B cell (primary cell): ENCODE results near the gene HEG1. TPM values are rescaled to one million over a fixed set of nuclear protein-coding genes. Genes with fewer than 3 reads are reported as not detected.

Experiments
- ATAC-seq: fragments of 200-7000 bp; cut with Tn5 transposase; one replicate; pipeline ENCODE4 v1.10.0; 2021; ENCODE audit warnings: low read depth, mild to moderate bottlenecking, moderate number of reproducible peaks, moderate library complexity
- CTCF ChIA-PET: fragments of 350-600 bp; sonication (Branson Sonifier 250); formaldehyde crosslinking; loops from one replicate; lab custom pipeline; 2021; ENCODE audit warnings: antibody characterized with exemption, inconsistent platforms; lab: Charles Lee
- POLR2A ChIA-PET: fragments of 350-600 bp; sonication (Branson Sonifier 250); formaldehyde crosslinking; loops from one replicate; lab custom pipeline; 2021; ENCODE audit warnings: antibody characterized with exemption; lab: Charles Lee
- DNase-seq: peaks from one replicate; pipeline ENCODE4 v3.0.0; 2013
- H2AFZ ChIP-seq: 2 replicates; pipeline ENCODE4 v1.6.1; 2012; ENCODE audit warnings: mild to moderate bottlenecking, low read depth, low read length; ENCODE audit not compliant: insufficient read depth, poor library complexity, severe bottlenecking
- H3K27ac ChIP-seq, 2 donors: 1 replicate in 1 of 2; 2 replicates in 1 of 2; pipeline ENCODE4 v1.5.1; 2012 to 2013; ENCODE audit warnings: low read length in 2 of 2, mild to moderate bottlenecking in 2 of 2, moderate library complexity in 1 of 2
- H3K27me3 ChIP-seq, 4 experiments: fragments of 200-600 bp in 1 of 4; sonication (generic) in 1 of 4; replicated peaks in 1 of 4; 1 replicate in 2 of 4; 2 replicates in 2 of 4; pipeline versions ENCODE4 v1.6.1 to v1.7.0; 2013 to 2016; ENCODE audit warnings: low read length in 3 of 4, mild to moderate bottlenecking in 2 of 4, mixed read lengths in 1 of 4, moderate library complexity in 1 of 4; ENCODE audit not compliant: insufficient read depth in 4 of 4, control insufficient read depth in 3 of 4; ENCODE audit errors: control extremely low read depth in 1 of 4
- H3K36me3 ChIP-seq, 2 experiments: replicated peaks in 1 of 2; 1 replicate in 1 of 2; 2 replicates in 1 of 2; pipeline versions ENCODE4 v1.6.1 to v1.7.1; 2013; ENCODE audit warnings: low read length in 1 of 2; ENCODE audit not compliant: insufficient read depth in 2 of 2, control insufficient read depth in 1 of 2; ENCODE audit errors: control extremely low read depth in 1 of 2, extremely low read depth in 1 of 2
- H3K4me1 ChIP-seq, 2 donors: fragments of 200-600 bp in 1 of 2; sonication (generic) in 1 of 2; 1 replicate in 1 of 2; 2 replicates in 1 of 2; pipeline versions ENCODE4 v1.5.1 to v1.6.1; 2013 to 2017; ENCODE audit warnings: low read length in 2 of 2; ENCODE audit not compliant: control insufficient read depth in 2 of 2, insufficient read depth in 2 of 2
- H3K4me2 ChIP-seq: replicated peaks from 2 replicates; pipeline ENCODE3; 2012; ENCODE audit warnings: mild to moderate bottlenecking, low read depth, low read length; ENCODE audit not compliant: poor library complexity, severe bottlenecking
- H3K4me3 ChIP-seq, 5 experiments: fragments of 200-600 bp in 1 of 5; sonication (generic) in 1 of 5; 1 replicate in 3 of 5; 2 replicates in 2 of 5; pipeline versions ENCODE4 v1.5.1 to v1.7.0; 2011 to 2016; ENCODE audit warnings: low read length in 4 of 5, mild to moderate bottlenecking in 4 of 5, low read depth in 2 of 5, control low read depth in 1 of 5, moderate library complexity in 1 of 5; ENCODE audit not compliant: insufficient read depth in 1 of 5; ENCODE audit errors: control extremely low read depth in 1 of 5, extremely low read depth in 1 of 5
- H3K79me2 ChIP-seq: fragments of 200-600 bp; sonication (generic); one replicate; pipeline ENCODE4 v1.6.0; 2016; ENCODE audit warnings: low read length; ENCODE audit not compliant: control insufficient read depth, insufficient read depth
- H3K9ac ChIP-seq: fragments of 200-600 bp; sonication (generic); 2 replicates; pipeline ENCODE4 v1.6.1; 2017; ENCODE audit warnings: mild to moderate bottlenecking, low read length, moderate library complexity
- H3K9me3 ChIP-seq, 3 donors: one replicate each; pipeline versions ENCODE4 v1.6.1 to v1.7.1; 2013; ENCODE audit warnings: low read length in 2 of 3; ENCODE audit not compliant: control insufficient read depth in 2 of 3, insufficient read depth in 1 of 3; ENCODE audit errors: control extremely low read depth in 1 of 3
- H4K20me1 ChIP-seq: 2 replicates; pipeline ENCODE4 v1.6.0; 2012; ENCODE audit warnings: mild to moderate bottlenecking, low read length; ENCODE audit not compliant: insufficient read depth, control insufficient read depth, poor library complexity, severe bottlenecking
- H3K27ac Mint-ChIP-seq: one replicate; pipeline ENCODE4 v1.8.0; 2021; ENCODE audit warnings: mixed read lengths
- H3K27me3 Mint-ChIP-seq: one replicate; pipeline ENCODE4 v1.8.0; 2021; ENCODE audit warnings: mixed read lengths
- H3K4me1 Mint-ChIP-seq: one replicate; pipeline ENCODE4 v1.8.0; 2021; ENCODE audit warnings: mixed read lengths
- H3K4me3 Mint-ChIP-seq: one replicate; pipeline ENCODE4 v1.8.0; 2021; ENCODE audit warnings: mixed read lengths
- H3K9me3 Mint-ChIP-seq: one replicate; pipeline ENCODE4 v1.8.0; 2022; ENCODE audit warnings: mixed read lengths; ENCODE audit not compliant: insufficient read depth
- EZH2 ChIP-seq: IDR thresholded peaks from 2 replicates; pipeline ENCODE4 v1.6.1; 2012; ENCODE audit warnings: borderline replicate concordance, low read depth, mild to moderate bottlenecking, moderate library complexity, low read length; ENCODE audit not compliant: insufficient read depth, poor library complexity, severe bottlenecking
- WGBS: methylation state at CpG from one replicate; pipeline ENCODE4 v1.1.5; 2013; ENCODE audit warnings: missing lambda C conversion rate; ENCODE audit not compliant: insufficient coverage; 5-methylcytosine and 5-hydroxymethylcytosine counted together
- intact Hi-C: fragments of 100-400 bp; cut with micrococcal nuclease; formaldehyde crosslinking; loops from one replicate; pipeline ENCODE4 v1.10.0; 2022
- polyA plus RNA-seq: library from polyadenylated mRNA; depleted of rRNA; stranded (reverse); fragments of >200 nt; gene quantifications from 2 replicates; pipeline ENCODE4 v1.2.3, GENCODE V29; 2012
- total RNA-seq, 2 donors: library from RNA; stranded (reverse); fragments of 120-200 nt in 1 of 2; gene quantifications; 1 replicate in 1 of 2; 2 replicates in 1 of 2; pipeline versions ENCODE4 v1.2.3 to v1.2.4, GENCODE V29; 2013 to 2022
- TF ChIP-seq, protein P1 (sequence below): fragments of 200-600 bp; IDR thresholded peaks from one replicate; pipeline ENCODE4 v1.8.0; 2022; ENCODE audit warnings: antibody characterized with exemption, mild to moderate bottlenecking

The HEG1 gene
- total and polyA plus RNA-seq, 2 donors (not counting 1 experiment from before 2014, with no cell fraction given) = 5.1 to 9.2 TPM

DNA sequence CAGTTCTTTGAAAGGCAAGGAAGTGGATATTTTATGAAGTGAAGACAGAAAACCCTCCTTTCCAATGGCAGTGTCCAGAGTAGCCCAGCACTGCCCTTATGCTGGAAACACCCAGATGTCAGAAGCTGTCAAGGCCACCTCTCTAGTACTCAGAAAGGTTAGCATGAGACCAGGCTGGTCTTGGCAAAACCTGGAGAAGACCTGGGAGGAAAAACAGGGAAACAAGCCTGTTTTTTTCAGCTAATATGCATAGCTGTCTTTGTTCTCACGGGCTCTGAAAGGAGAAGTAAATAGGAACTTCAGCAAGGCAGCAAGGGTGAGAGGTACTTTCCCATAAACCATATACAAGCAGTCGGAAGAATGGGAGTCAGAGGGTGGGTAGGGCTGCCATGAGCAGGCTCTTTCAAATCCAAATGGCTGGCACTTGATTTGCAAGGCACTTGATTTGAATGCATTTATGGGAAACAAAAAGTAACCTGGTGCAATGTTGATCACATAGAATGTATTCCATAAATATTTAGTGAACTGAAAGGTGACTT lies 55.8 kb downstream of the HEG1 start:
- no peak overlapping the region for H3K4me2 ChIP-seq
- ChIA-PET POLR2A (no interaction called here), CTCF (interaction anchor here (0.6 to 9.6 kb wide), 3 partner anchors 11 to 438 kb away, joined by 3 to 142 read pairs (median 3); no protein-coding TSS in a partner anchor)
- H3K79me2 ChIP-seq = no peaks in the 10 kb centered on the region
- Mint-ChIP-seq H3K27ac (no peak overlapping the region), H3K27me3 (no peaks in the 10 kb centered on the region), H3K4me1 (peaks cover 5% of the 10 kb centered on the region), H3K9me3 (no peaks in the 10 kb centered on the region), H3K4me3 (no peak overlapping the region)
- peaks cover 0 to 6% of the 10 kb centered on the region in 2 donors for H3K4me1 ChIP-seq
- H2AFZ ChIP-seq = no peak overlapping the region
- H3K27ac ChIP-seq = no peak overlapping the region
- H3K9ac ChIP-seq = no peak overlapping the region
- peaks cover 0 to 28% of the 10 kb centered on the region in 2 experiments for H3K36me3 ChIP-seq
- H4K20me1 ChIP-seq = no peaks in the 10 kb centered on the region
- DNase-seq (no peak), ATAC-seq (no peak)
- H3K27me3 ChIP-seq = no peaks in the 10 kb centered on the region
- no peak overlapping the region for H3K4me3 ChIP-seq
- no CpG with 5 or more reads among the region's 2 CpGs for WGBS
- intact Hi-C loops = loop anchor here (5.0 to 10.0 kb wide), 3 partner anchors 162 to 587 kb away; no protein-coding TSS in a partner anchor
- no peaks in the 10 kb centered on the region for H3K9me3 ChIP-seq
- TF ChIP-seq, protein P1, sequence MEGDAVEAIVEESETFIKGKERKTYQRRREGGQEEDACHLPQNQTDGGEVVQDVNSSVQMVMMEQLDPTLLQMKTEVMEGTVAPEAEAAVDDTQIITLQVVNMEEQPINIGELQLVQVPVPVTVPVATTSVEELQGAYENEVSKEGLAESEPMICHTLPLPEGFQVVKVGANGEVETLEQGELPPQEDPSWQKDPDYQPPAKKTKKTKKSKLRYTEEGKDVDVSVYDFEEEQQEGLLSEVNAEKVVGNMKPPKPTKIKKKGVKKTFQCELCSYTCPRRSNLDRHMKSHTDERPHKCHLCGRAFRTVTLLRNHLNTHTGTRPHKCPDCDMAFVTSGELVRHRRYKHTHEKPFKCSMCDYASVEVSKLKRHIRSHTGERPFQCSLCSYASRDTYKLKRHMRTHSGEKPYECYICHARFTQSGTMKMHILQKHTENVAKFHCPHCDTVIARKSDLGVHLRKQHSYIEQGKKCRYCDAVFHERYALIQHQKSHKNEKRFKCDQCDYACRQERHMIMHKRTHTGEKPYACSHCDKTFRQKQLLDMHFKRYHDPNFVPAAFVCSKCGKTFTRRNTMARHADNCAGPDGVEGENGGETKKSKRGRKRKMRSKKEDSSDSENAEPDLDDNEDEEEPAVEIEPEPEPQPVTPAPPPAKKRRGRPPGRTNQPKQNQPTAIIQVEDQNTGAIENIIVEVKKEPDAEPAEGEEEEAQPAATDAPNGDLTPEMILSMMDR = no peak
- no peak for TF ChIP-seq EZH2

DNA sequence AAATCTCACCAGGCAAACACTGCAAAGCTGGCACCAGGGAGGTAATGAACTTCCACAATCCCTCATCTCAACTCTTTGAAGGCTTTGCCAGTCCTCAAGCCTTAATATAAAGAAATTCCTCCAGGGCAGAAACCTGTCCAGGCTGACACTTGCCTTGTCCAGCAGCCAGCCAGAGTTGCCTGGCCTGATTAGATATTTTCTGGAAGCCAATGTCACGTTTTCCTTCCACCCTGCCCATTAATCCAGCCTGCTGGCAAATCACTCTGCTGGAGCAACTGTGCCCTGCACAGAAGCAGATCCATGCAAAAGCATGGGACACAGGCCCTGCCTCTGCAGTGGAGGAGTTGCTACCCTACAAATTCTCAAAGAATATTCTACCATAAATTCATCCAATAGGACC lies 56.5 kb downstream of the HEG1 start:
- DNase-seq = no peak
- intact Hi-C loops = loop anchor here (5.0 to 10.0 kb wide), 3 partner anchors 163 to 588 kb away; no protein-coding TSS in a partner anchor
- POLR2A ChIA-PET = no interaction called here
- Histone ChIP-seq H4K20me1 (no peaks in the 10 kb centered on the region), H3K4me2 (no peak overlapping the region), H2AFZ (no peak overlapping the region), H3K79me2 (no peaks in the 10 kb centered on the region), H3K9ac (no peak overlapping the region), H3K27me3 (no peaks in the 10 kb centered on the region), H3K4me1 (peaks cover 0 to 6% of the 10 kb centered on the region in 2 donors), H3K9me3 (no peaks in the 10 kb centered on the region), H3K4me3 (no peak overlapping the region), H3K36me3 (peaks cover 0 to 28% of the 10 kb centered on the region in 2 experiments), H3K27ac (no peak overlapping the region)
- no peak for ATAC-seq
- H3K4me1 Mint-ChIP-seq = peaks cover 5% of the 10 kb centered on the region
- CTCF ChIA-PET = interaction anchor here (1.3 to 9.6 kb wide), 2 partner anchors 10 to 439 kb away, joined by 3 to 142 read pairs; no protein-coding TSS in a partner anchor
- 100% methylated on average over 1 of the region's 1 CpG for WGBS
- no peak overlapping the region for H3K4me3 Mint-ChIP-seq
- no peaks in the 10 kb centered on the region for H3K9me3 Mint-ChIP-seq
- no peaks in the 10 kb centered on the region for H3K27me3 Mint-ChIP-seq
- no peak for TF ChIP-seq EZH2
- TF ChIP-seq, protein P1 = no peak
- no peak overlapping the region for H3K27ac Mint-ChIP-seq
